CD4-positive, alpha-beta T cell treated with Interleukin-15 for 4 hours (primary cell): ENCODE results near the gene RDH13.
"Not testable (repeated sequence)": the region's sequence is repeated elsewhere in the genome, so short reads cannot be mapped to it uniquely, and the experiment has no call there.

Experiments
- DNase-seq: peaks from one replicate; pipeline ENCODE4 v3.0.0-alpha.2; 2020; ENCODE audit warnings: low spot score

The RDH13 gene

GRCh38 chr19:55076321-55076720, 13.4 kb upstream of the RDH13 start:
- no peak for DNase-seq

DNA sequence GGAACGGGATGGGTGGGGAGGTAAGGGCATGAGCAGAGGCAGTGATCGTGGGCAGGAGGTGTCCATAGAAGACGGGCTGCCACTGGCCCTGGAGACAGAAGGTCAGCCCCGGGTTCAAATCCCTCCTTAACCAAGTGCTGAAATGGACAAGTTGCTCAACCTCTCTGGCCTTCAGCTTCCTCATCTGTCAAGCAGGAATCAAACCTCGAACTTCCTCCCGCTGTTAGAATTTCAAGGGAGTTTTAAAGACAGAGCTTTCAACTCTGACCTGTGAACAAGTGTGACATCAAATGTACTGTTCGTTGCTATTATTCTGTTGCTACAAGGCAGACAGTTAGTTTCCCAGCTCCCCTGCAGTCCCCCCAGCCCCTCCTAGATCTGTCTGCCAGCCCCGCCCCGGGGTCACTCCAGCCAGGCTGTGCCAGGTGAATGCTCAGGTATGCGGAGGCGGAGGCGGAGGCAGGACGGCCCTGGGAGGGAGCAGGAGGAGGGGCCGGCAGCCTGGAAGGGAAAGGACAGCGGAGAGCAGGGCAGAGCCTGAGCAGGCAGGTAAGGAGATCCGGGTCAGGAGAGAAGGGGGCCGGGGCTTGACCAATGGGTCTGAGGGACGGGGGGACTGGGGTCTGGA, 12.5 kb upstream of the RDH13 start, which contains the start of gene EPS8L1:
Gene EPS8L1, plus strand, starts transcription at position 499 of the 628 bp plus-strand sequence. CDS start 576 bp downstream, outside the sequence.
- no peak for DNase-seq

- DNase-seq, result no peak
Observed at GRCh38 chr19:55071913-55072312, 9.0 kb upstream of the RDH13 start.

GRCh38 chr19:55071129-55071502, 8.2 kb upstream of the RDH13 start:
- no peak for DNase-seq

GRCh38 chr19:55070466-55071128, 7.6 kb upstream of the RDH13 start:
- DNase-seq, result no peak

- no peak for DNase-seq
Observed at GRCh38 chr19:55069865-55070197, 6.9 kb upstream of the RDH13 start.

- no peak for DNase-seq
Observed at GRCh38 chr19:55068950-55069864, 6.3 kb upstream of the RDH13 start.

DNA sequence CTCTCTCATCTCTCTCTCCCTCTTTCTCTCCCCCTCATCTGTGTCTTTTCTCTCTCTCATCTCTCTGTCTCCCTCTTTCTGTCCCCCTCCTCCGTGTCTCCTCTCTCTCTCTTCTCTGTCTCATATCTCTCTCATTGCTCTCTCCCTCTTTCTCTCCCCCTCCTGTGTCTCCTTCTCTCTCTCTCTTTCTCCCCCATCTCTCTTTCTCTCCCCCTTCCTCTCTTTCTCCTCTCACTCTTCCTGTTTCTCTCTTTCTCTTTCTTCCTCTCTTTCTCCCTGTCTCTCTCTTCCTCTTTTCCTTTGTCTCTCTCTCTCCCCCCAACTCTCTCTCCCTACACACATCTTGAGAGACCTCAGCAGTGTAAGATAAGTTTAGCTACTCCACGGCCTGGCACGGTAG, 4.9 kb upstream of the RDH13 start:
- no peak for DNase-seq

- DNase-seq, result no peak
Observed at GRCh38 chr19:55066107-55066709, 3.3 kb upstream of the RDH13 start.

GRCh38 chr19:55065516-55065915, 2.6 kb upstream of the RDH13 start:
- not testable (repeated sequence) for DNase-seq

DNA sequence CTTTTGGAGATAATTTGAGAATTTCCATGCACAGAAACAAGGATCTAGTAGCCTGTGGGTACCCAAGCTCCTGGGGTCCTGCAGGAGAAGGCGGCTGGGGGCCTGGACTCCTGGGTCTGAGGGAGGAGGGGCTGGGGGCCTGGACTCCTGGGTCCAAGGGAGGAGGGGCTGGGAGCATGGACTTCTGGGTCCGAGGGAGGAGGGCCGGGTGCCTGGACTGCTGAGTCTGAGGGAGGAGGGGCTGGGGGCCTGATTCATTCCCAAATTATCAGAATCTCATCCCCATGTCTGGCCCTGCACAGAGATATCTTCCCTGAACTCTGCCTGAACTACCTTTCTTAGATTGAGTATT, 520 bp upstream of the RDH13 start:
- no peak for DNase-seq

DNA sequence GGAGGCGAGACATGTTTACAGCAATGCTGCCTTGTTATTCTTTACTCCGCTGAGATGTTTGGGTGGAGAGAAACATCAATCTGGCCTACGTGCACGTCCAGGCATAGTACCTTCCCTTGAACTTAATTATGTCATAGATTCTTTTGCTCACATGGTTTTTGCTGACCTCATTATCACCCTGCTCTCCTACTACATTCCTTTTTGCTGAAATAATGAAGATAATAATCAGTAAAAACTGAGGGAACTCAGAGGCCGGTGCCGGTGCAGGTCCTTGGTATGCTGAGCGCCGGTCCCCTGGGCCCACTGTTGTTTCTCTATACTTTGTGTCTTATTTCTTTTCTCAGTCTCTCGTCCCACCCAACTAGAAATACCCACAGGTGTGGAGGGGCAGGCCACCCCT, 2.7 kb downstream of the RDH13 start:
- DNase-seq, result not testable (repeated sequence)

DNA sequence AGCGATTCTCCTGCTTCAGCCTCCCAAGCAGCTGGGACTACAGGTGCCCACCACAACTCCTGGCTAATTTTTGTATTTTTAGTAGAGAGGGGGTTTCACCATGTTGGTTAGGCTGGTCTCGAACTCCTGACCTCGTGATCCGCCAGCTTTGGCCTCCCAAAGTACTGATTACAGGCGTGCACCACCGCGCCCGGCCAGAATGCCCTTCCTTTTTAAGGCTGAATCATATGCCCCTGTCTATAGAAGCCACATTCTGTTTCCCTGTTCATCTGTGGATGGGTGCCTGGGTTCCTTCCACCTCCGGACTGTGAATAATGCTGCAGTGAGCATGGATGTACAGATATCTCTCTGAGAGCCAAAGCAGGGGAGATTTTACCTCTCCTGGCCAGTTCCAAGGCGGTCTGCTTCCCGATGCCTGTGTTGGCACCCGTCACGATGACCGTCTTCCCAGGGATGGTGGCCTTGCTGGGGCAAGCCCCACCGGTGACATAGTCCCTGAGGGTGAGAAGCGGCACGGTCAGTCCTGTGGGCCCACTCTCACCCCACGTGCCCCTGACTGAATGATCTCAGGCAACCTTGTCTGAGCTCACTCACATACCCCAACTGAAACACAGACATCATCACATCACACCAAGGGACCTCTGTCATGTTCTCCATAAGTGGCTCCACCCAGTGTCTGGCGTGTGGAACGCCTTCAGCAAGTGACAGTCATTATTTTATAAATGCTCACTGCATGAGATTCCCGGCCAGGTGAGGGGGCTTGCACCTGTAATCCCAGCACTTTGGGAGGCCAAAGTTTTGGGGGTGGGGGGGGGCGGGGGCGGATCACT, 4.0 kb downstream of the RDH13 start:
- no peak for DNase-seq

DNA sequence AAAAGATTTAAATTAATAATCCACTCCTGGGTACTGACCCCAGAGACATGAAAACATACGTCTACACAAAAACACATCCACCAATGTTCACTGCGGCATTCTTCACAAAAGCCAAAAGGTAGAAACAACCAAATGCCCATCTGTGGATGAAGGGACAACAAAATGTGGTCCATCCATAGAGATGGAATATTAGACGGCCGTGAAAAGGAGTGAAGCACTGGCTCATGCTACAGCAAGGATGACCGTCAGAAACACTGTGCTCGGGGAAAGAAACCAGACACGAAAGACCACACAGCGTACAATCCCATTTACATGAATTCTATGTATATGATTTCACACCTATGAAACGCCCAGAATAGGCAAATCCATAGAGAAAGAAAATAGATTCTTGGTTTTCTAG, 6.1 kb downstream of the RDH13 start:
- no peak for DNase-seq

GRCh38 chr19:55053735-55054134, 9.2 kb downstream of the RDH13 start:
- DNase-seq, result no peak

DNA sequence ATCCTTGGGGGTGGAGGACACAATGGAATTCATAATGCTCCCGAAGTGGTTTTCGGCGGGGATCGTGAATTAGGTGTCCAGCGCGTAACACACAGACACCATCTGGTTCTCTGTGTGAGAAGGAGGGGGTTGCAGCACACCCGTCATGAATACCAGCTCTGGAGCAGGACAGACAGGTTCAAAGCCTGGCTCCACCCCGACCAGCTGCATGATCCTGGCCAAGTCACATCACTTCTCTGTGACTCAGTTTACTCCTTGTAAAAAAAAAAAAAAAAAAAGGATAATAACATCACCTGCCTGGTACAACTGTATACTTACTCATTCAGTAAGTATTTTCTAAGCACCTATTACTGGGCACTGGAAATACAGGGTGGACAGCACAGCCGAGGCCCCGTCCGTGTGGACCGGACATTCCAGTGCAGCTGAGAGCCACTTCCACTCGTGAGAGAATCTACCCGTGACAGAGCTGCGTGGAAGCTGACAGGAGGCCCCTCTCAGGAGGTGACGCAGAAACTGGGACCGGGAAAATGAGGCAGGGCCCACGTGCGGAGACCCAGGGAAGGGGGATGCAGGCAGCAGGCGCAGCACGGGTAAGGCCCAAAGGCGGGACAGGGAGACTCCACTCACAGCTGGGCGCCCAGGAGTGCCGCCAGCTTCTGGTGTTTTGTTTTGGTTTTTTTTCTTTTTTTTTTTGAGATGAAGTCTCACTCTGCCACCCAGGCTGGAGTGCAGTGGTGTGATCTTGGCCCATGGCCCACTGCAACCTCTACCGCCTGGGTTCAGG, 12.0 kb downstream of the RDH13 start:
- DNase-seq, result no peak

- no peak for DNase-seq
Observed at GRCh38 chr19:55048446-55048845, 14.5 kb downstream of the RDH13 start.

GRCh38 chr19:55047951-55048350, 15.0 kb downstream of the RDH13 start:
- DNase-seq, result no peak

DNA sequence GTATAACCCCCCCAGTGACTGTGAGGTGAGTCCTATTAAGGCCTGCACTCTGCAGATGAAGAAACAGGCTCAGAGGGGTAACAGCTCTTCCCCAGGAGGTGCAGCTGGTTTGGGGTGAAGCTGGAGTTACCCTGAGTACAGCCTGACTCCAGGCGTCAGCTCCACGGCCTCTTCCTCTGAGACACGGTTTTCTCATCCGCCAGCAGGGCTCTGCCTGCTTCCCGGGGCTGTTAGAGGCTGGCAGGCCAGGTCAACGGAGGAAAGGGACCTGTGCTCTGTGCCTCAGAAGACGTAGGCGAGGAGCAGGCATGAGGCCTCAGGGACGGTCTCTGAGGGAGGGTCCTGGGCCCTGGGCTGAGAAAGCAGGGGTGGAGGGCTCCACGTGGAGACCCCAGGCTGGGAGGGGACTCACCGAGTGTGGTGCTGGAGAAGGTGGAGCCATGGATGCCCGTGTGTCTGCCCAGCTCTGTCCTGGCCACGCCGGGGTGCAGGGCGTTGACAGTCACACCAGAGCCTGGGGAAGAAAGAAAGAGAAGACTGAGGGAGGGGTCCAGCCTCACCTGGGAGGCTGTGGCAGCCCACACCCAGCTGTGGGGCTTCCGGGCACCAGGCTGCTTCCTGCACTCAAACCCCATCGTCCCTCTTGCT, 15.8 kb downstream of the RDH13 start:
- no peak for DNase-seq
